Measurements from ENCODE around the gene PKP2.

DNA sequence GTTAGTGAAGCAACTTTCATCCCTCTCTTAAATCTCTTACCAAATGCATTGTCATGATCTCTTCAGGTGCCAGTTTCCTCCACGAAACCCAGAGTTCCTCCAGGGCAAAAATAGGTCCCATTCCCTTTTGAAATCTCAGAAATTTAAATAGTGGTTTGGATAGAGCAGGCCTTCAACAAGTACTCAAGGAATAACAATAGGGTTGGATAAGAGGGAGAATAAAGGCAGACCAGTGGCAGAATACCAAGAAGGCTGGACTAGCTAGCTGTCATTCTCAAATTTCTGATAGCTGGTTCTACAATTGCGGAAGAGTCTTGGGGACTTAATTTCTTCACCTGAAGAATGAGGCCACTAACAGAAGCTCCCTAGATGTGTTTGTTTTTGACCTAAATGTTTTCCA lies 62.5 kb downstream of the PKP2 start:
- no peak for TF ChIP-seq RARB (CRISPR knock-in tag; IDR thresholded peaks at IDR 0.05)
- no peak for TF ChIP-seq ZC3H10 (CRISPR knock-in tag; IDR thresholded peaks at IDR 0.05)
- no peak for TF ChIP-seq TCF4 (CRISPR knock-in tag; IDR thresholded peaks at IDR 0.05; ENCODE audit: borderline replicate concordance)
- TF ChIP-seq ARNTL (CRISPR knock-in tag; IDR thresholded peaks at IDR 0.05; ENCODE audit: borderline replicate concordance, low read depth): no peak
- no peak for TF ChIP-seq ZNF70 (CRISPR knock-in tag; IDR thresholded peaks at IDR 0.05)
- TF ChIP-seq CREB5 (CRISPR knock-in tag; IDR thresholded peaks at IDR 0.05; ENCODE audit: low read depth): no peak
